ENCODE measurements around the gene NARS2.

The NARS2 gene

GRCh38 chr11:78474451-78474850 lies 100.2 kb downstream of the NARS2 start:
- H3K27ac ChIP-seq, result no peak overlapping the region
- TF ChIP-seq CTCF (conservative IDR thresholded peaks at IDR 0.05) (no peak), ZFX (IDR thresholded peaks at IDR 0.05) (no peak)

GRCh38 chr11:78472905-78473304 lies 101.8 kb downstream of the NARS2 start:
- TF ChIP-seq ZFX (IDR thresholded peaks at IDR 0.05) (no peak), CTCF (conservative IDR thresholded peaks at IDR 0.05) (no peak)
- H3K27ac ChIP-seq, result no peak overlapping the region

- no peak for TF ChIP-seq CTCF (conservative IDR thresholded peaks at IDR 0.05)
- no peak for TF ChIP-seq ZFX (IDR thresholded peaks at IDR 0.05)
- H3K27ac ChIP-seq, result no peak overlapping the region
Observed at GRCh38 chr11:78472382-78472781, 102.3 kb downstream of the NARS2 start.

GRCh38 chr11:78470861-78471442 lies 103.7 kb downstream of the NARS2 start:
- no peak for TF ChIP-seq CTCF (conservative IDR thresholded peaks at IDR 0.05)
- no peak overlapping the region for H3K27ac ChIP-seq

DNA sequence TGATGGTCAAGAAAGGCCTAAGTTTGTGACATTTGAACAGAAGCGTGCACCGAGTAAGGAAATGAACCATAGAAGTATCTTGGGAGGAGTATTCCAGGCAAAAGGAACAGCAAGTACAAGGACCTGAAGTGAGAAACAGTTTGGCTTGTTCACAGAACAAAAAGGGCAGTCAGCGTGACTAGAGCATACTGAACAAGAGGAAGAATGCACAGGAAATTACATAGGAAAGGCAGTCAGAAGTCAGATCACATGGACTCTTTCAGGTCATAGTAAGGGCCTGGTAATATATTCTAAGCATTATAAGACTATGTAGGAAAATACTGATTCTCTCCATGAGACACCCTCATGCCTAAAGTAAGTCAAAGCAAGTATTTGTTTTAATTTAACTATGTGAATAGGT lies 104.8 kb downstream of the NARS2 start:
- no peak overlapping the region for H3K27ac ChIP-seq
- no peak for TF ChIP-seq ZFX (IDR thresholded peaks at IDR 0.05)
- TF ChIP-seq CTCF (conservative IDR thresholded peaks at IDR 0.05), result no peak

DNA sequence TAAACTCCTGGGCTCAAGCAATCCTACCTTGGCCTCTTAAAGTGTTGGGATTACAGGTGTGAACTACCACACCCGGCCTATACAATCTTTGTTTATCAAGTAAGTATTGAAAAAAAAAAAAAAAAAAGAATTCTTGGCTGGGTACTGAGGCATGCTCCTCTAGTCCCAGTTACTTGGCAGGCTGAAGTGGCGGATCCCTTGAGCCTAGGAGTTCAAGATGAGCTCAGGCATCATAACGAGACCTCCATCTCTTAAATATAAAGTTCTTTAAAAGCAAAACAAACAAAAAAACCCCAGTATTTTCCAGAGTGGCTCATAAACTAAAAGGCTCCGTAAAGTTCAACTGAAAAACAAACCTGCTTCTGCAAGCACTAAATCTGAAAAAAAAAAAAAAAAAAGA lies 106.7 kb downstream of the NARS2 start:
- TF ChIP-seq ZFX (IDR thresholded peaks at IDR 0.05) (no peak), CTCF (conservative IDR thresholded peaks at IDR 0.05) (no peak)
- no peak overlapping the region for H3K27ac ChIP-seq

- TF ChIP-seq ZFX (IDR thresholded peaks at IDR 0.05) (no peak), CTCF (conservative IDR thresholded peaks at IDR 0.05) (no peak)
Observed at GRCh38 chr11:78467370-78467769, 107.3 kb downstream of the NARS2 start.

More at GRCh38 chr11:78467370-78467769, 107.3 kb downstream of the NARS2 start:
- no peak overlapping the region for H3K27ac ChIP-seq

All from C4-2B (cell line).